Transverse colon (tissue), 4 donors: ENCODE measurements around the gene DLL4. TPM values are rescaled to one million over a fixed set of nuclear protein-coding genes. Genes with fewer than 3 reads are reported as not detected.

Source experiments
- DNase-seq: peaks from one replicate; pipeline ENCODE4 v3.0.0-alpha.2; 2019
- H3K27ac ChIP-seq, 4 donors: fragments of 200-600 bp; sonication (generic); 2 replicates each; pipeline ENCODE4 v1.5.1; 2016 to 2018; ENCODE audit warnings: inconsistent platforms in 4 of 4
- H3K27me3 ChIP-seq: fragments of 200-600 bp; sonication (generic); 2 replicates; pipeline ENCODE4 v1.5.1; 2017; ENCODE audit warnings: inconsistent platforms
- H3K36me3 ChIP-seq, 4 donors: fragments of 200-600 bp; sonication (generic); 2 replicates each; pipeline ENCODE4 v1.5.1; 2017 to 2019; ENCODE audit warnings: inconsistent platforms in 4 of 4
- H3K4me1 ChIP-seq, 4 donors: fragments of 200-600 bp; sonication (generic); 2 replicates each; pipeline ENCODE4 v1.5.1; 2017 to 2020; ENCODE audit warnings: inconsistent platforms in 4 of 4
- H3K4me3 ChIP-seq, 4 donors: fragments of 200-600 bp; sonication (generic); 1 replicate in 1 of 4; 2 replicates in 3 of 4; pipeline versions ENCODE4 v1.5.1 to v1.6.1; 2017 to 2019; ENCODE audit warnings: inconsistent platforms in 4 of 4
- H3K9me3 ChIP-seq, 2 donors: fragments of 200-600 bp; sonication (generic); 2 replicates each; pipeline ENCODE4 v1.5.1; 2017 to 2019; ENCODE audit warnings: inconsistent platforms in 2 of 2
- EP300 ChIP-seq: sonication (generic); formaldehyde crosslinking; IDR thresholded peaks from one replicate; pipeline ENCODE4 v1.6.1; 2017; ENCODE audit warnings: antibody characterized with exemption, low read depth
- POLR2A ChIP-seq: fragments of 450-650 bp; IDR thresholded peaks from one replicate; pipeline ENCODE4 v1.6.1; 2016; ENCODE audit warnings: antibody characterized with exemption, mild to moderate bottlenecking, moderate library complexity
- POLR2AphosphoS5 ChIP-seq, 3 donors: sonication (generic); formaldehyde crosslinking; IDR thresholded peaks; one replicate each; pipeline ENCODE4 v1.6.1; 2016; ENCODE audit warnings: antibody characterized with exemption in 3 of 3
- WGBS, 2 donors: methylation state at CpG; one replicate each; pipeline ENCODE4 v1.1.5; 2018; ENCODE audit warnings: low coverage in 1 of 2; 5-methylcytosine and 5-hydroxymethylcytosine counted together
- in situ Hi-C, 4 donors: fragments of 200-750 bp; cut with MboI; loops; one replicate each; pipeline versions ENCODE4 v1.15.0 to v1.15.1; 2017; ENCODE audit warnings: low sequenced_read_pairs in 3 of 4, low pct_ligation_motif_present in 1 of 4, low pct_unique_long_range_greater_than_20kb in 1 of 4
- intact Hi-C: fragments of 100-400 bp; cut with DNase I; formaldehyde crosslinking; loops from one replicate; pipeline ENCODE4 v1.15.1; 2023; ENCODE audit warnings: low total_unique reads
- total RNA-seq, 4 donors: library from RNA; depleted of rRNA; stranded (reverse); fragments of >200 nt; gene quantifications; one replicate each; pipeline ENCODE4 v1.1.0, GENCODE V29; 2016
- TF ChIP-seq, protein P1 (sequence below), 5 experiments: fragments of 200-600 bp in 3 of 5; fragments of 450-650 bp in 2 of 5; sonication (generic) in 3 of 5; IDR thresholded peaks; 1 replicate in 2 of 5; 2 replicates in 3 of 5; pipeline ENCODE4 v1.5.1; 2016 to 2017; ENCODE audit warnings: antibody characterized with exemption in 5 of 5, inconsistent platforms in 3 of 5, mild to moderate bottlenecking in 2 of 5, moderate library complexity in 1 of 5

DLL4 gene
- total RNA-seq, 4 donors from 2014 or later: 1.5 to 14.2 (median 10.2) TPM

DNA sequence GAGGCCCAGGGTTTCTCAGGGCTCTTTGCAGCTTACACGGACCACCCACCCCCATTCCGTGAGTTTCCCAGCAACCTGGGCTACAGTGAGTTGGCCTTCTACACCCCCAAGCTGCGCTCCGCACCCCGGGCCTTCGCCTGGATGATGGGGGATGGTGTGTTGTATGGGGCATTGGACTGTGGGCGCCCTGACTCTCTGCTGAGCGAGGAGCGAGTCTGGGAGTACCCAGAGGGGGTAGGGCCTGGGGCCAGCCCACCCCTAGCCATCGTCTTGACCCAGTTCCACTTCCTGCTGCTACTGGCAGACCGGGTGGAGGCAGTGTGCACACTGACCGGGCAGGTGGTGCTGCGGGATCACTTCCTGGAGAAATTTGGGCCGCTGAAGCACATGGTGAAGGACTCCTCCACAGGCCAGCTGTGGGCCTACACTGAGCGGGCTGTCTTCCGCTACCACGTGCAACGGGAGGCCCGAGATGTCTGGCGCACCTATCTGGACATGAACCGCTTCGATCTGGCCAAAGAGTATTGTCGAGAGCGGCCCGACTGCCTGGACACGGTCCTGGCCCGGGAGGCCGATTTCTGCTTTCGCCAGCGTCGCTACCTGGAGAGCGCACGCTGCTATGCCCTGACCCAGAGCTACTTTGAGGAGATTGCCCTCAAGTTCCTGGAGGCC lies 29.5 kb upstream of the DLL4 start:
- Histone ChIP-seq H3K27ac (no peak overlapping the region), H3K9me3 (no peaks in the 10 kb centered on the region), H3K36me3 (peaks cover 0 to 23% (median 6%) of the 10 kb centered on the region in 4 donors), H3K4me1 (peaks cover 0 to 24% (median 13%) of the 10 kb centered on the region in 4 donors), H3K4me3 (no peak overlapping the region), H3K27me3 (no peaks in the 10 kb centered on the region)
- no peak for DNase-seq
- intact Hi-C loops: loop anchor here (5.0 kb wide), 2 partner anchors 123 to 283 kb away; no protein-coding TSS in a partner anchor
- TF ChIP-seq EP300 (no peak), POLR2AphosphoS5 (IDR thresholded peaks at IDR 0.05) (no peak), POLR2A (no peak)
- TF ChIP-seq, protein P1, sequence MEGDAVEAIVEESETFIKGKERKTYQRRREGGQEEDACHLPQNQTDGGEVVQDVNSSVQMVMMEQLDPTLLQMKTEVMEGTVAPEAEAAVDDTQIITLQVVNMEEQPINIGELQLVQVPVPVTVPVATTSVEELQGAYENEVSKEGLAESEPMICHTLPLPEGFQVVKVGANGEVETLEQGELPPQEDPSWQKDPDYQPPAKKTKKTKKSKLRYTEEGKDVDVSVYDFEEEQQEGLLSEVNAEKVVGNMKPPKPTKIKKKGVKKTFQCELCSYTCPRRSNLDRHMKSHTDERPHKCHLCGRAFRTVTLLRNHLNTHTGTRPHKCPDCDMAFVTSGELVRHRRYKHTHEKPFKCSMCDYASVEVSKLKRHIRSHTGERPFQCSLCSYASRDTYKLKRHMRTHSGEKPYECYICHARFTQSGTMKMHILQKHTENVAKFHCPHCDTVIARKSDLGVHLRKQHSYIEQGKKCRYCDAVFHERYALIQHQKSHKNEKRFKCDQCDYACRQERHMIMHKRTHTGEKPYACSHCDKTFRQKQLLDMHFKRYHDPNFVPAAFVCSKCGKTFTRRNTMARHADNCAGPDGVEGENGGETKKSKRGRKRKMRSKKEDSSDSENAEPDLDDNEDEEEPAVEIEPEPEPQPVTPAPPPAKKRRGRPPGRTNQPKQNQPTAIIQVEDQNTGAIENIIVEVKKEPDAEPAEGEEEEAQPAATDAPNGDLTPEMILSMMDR (IDR thresholded peaks at IDR 0.05): no peak
- in situ Hi-C loops: loop anchor here (10.0 to 25.0 kb wide), 4 partner anchors 113 to 285 kb away; partner anchors contain the start of gene RAD51 (in 3 of the 4)
- 85 to 93% methylated on average over 7 to 24 of the region's 33 CpGs for WGBS, 2 donors

GRCh38 chr15:40900256-40901052 lies 28.7 kb upstream of the DLL4 start:
- peaks cover 0 to 23% (median 6%) of the 10 kb centered on the region in 4 donors for H3K36me3 ChIP-seq
- intact Hi-C loops: loop anchor here (5.0 kb wide), 2 partner anchors 122 to 282 kb away; no protein-coding TSS in a partner anchor
- no peak for TF ChIP-seq POLR2A
- no peak for TF ChIP-seq EP300
- TF ChIP-seq, protein P1 (IDR thresholded peaks at IDR 0.05): no peak
- no peak for TF ChIP-seq POLR2AphosphoS5 (IDR thresholded peaks at IDR 0.05)
- H3K4me1 ChIP-seq: peaks cover 0 to 22% (median 7%) of the 10 kb centered on the region in 4 donors
- 94% methylated on average over 36 of the region's 36 CpGs; no CpG with 5 or more reads in 1 of the 2 donors for WGBS, 2 donors
- H3K4me3 ChIP-seq: no peak overlapping the region
- no peak for DNase-seq
- no peaks in the 10 kb centered on the region for H3K27me3 ChIP-seq
- no peak overlapping the region for H3K27ac ChIP-seq
- H3K9me3 ChIP-seq: no peaks in the 10 kb centered on the region
- in situ Hi-C loops: loop anchor here (10.0 to 25.0 kb wide), 3 partner anchors 112 to 284 kb away; no protein-coding TSS in a partner anchor

DNA sequence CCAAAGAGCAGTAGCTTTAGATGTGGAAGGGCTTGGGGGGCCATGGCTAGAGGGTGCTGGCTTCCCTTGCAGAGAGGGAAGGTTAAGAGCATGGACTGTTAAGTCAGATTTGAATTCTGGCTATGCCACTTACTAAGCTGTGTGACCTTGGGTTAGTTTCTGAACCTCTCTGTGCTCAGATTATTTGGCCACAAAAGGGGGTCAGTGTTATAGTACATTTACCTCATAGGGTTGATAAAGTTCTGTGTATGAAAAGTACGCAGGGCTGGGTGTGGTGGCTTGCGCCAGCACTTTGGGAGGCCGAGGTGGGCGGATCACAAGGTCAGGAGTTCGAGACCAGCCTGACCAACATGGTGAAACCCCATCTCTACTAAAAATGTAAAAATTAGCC lies 28.1 kb upstream of the DLL4 start:
- H3K4me1 ChIP-seq: peaks cover 4 to 22% (median 8%) of the 10 kb centered on the region in 4 donors
- no peak for DNase-seq
- H3K36me3 ChIP-seq: peaks cover 0 to 23% (median 6%) of the 10 kb centered on the region in 4 donors
- no peaks in the 10 kb centered on the region for H3K27me3 ChIP-seq
- 74% methylated on average over 5 of the region's 5 CpGs; no CpG with 5 or more reads in 1 of the 2 donors for WGBS, 2 donors
- intact Hi-C loops (loop anchor here (5.0 kb wide), 2 partner anchors 121 to 281 kb away; no protein-coding TSS in a partner anchor), in situ Hi-C loops (loop anchor here (10.0 to 25.0 kb wide), 3 partner anchors 111 to 284 kb away; no protein-coding TSS in a partner anchor)
- no peak overlapping the region for H3K27ac ChIP-seq
- TF ChIP-seq EP300: no peak
- TF ChIP-seq, protein P1 (IDR thresholded peaks at IDR 0.05): no peak
- TF ChIP-seq POLR2AphosphoS5 (IDR thresholded peaks at IDR 0.05): no peak
- TF ChIP-seq POLR2A: no peak
- no peaks in the 10 kb centered on the region for H3K9me3 ChIP-seq
- H3K4me3 ChIP-seq: no peak overlapping the region
